PC-3 (cell line): Measurements from ENCODE around the gene AGPS. TPM values are rescaled to one million over a fixed set of nuclear protein-coding genes. Genes with fewer than 3 reads are reported as not detected.

Source experiments
- ATAC-seq: fragments of 200-7000 bp; cut with Tn5 transposase; 2 replicates; pipeline ENCODE4 v1.9.1; 2020; ENCODE audit warnings: mild to moderate bottlenecking, moderate library complexity
- BruUV-seq: library from RNA; stranded (reverse); fragments of 400-500 nt; replicated peaks from 2 replicates; lab custom pipeline; 2021; lab: Mats Ljungman, UMichigan
- CTCF ChIA-PET: fragments of 300-600 bp; sonication (Branson Sonifier 250); formaldehyde crosslinking; loops from one replicate; lab custom pipeline; 2022; ENCODE audit warnings: antibody characterized with exemption; lab: Charles Lee
- POLR2A ChIA-PET: fragments of 300-600 bp; sonication (Branson Sonifier 250); formaldehyde crosslinking; loops from one replicate; lab custom pipeline; 2022; ENCODE audit warnings: antibody characterized with exemption; ENCODE audit not compliant: unreplicated experiment; lab: Charles Lee
- DNase-seq: peaks from one replicate; pipeline ENCODE4 v3.0.0-alpha.2; 2015
- H2AFZ ChIP-seq: fragments of 300-600 bp; sonication (generic); 2 replicates; pipeline ENCODE4 v1.6.0; 2016; ENCODE audit warnings: antibody characterized with exemption, low read length
- H3F3A ChIP-seq: fragments of 300-600 bp; sonication (generic); one replicate; pipeline ENCODE4 v1.6.0; 2017; ENCODE audit warnings: antibody characterized with exemption, low read length, control low read depth, mild to moderate bottlenecking; ENCODE audit not compliant: unreplicated experiment
- H3K27ac ChIP-seq: fragments of 300-600 bp; sonication (generic); 2 replicates; pipeline ENCODE4 v1.5.1; 2016; ENCODE audit warnings: mild to moderate bottlenecking, low read length
- H3K27me3 ChIP-seq: fragments of 300-600 bp; sonication (generic); 2 replicates; pipeline ENCODE4 v1.6.1; 2016; ENCODE audit warnings: low read length, mixed read lengths
- H3K36me3 ChIP-seq: fragments of 300-600 bp; sonication (generic); 2 replicates; pipeline ENCODE4 v1.6.1; 2016; ENCODE audit warnings: low read depth, mixed run types, low read length, mixed read lengths
- H3K4me1 ChIP-seq: fragments of 300-600 bp; sonication (generic); 2 replicates; pipeline ENCODE4 v1.5.1; 2016; ENCODE audit warnings: low read length; ENCODE audit not compliant: insufficient read depth
- H3K4me2 ChIP-seq: fragments of 300-600 bp; sonication (generic); 2 replicates; pipeline ENCODE4 v1.6.0; 2016; ENCODE audit warnings: low read length
- H3K4me3 ChIP-seq: fragments of 300-600 bp; sonication (generic); 2 replicates; pipeline ENCODE4 v1.5.1; 2016; ENCODE audit warnings: mild to moderate bottlenecking, low read length, mixed read lengths
- H3K79me2 ChIP-seq: fragments of 300-600 bp; sonication (generic); 2 replicates; pipeline ENCODE4 v1.6.1; 2017; ENCODE audit warnings: low read length, mixed read lengths
- H3K9ac ChIP-seq: fragments of 300-600 bp; sonication (generic); 2 replicates; pipeline ENCODE4 v1.6.0; 2016; ENCODE audit warnings: mild to moderate bottlenecking, low read length
- H3K9me2 ChIP-seq: fragments of 300-600 bp; sonication (generic); replicated peaks from 2 replicates; pipeline ENCODE4 v1.6.1; 2016; ENCODE audit warnings: mixed run types, low read length, mixed read lengths
- H3K9me3 ChIP-seq: fragments of 300-600 bp; sonication (generic); 2 replicates; pipeline ENCODE4 v1.6.1; 2016; ENCODE audit warnings: low read length, mixed read lengths
- H4K20me1 ChIP-seq: fragments of 300-600 bp; sonication (generic); 2 replicates; pipeline ENCODE4 v1.6.1; 2016; ENCODE audit warnings: low read length, mixed read lengths
- CTCF ChIP-seq: fragments of 300-600 bp; sonication (generic); conservative IDR thresholded peaks from 2 replicates; pipeline ENCODE4 v1.5.1; 2017; ENCODE audit warnings: antibody characterized with exemption, low read depth, mild to moderate bottlenecking, low read length
- EZH2 ChIP-seq: fragments of 300-600 bp; sonication (generic); IDR thresholded peaks from one replicate; pipeline ENCODE4 v1.6.1; 2017; ENCODE audit warnings: antibody characterized with exemption, mild to moderate bottlenecking, low read length; ENCODE audit not compliant: unreplicated experiment
- EZH2phosphoT487 ChIP-seq: fragments of 300-600 bp; sonication (generic); IDR thresholded peaks from 2 replicates; pipeline ENCODE4 v1.6.1; 2018; ENCODE audit warnings: mild to moderate bottlenecking, antibody characterized with exemption, low read length, borderline replicate concordance
- intact Hi-C: fragments of 100-400 bp; cut with micrococcal nuclease; formaldehyde crosslinking; loops from 2 replicates; pipeline ENCODE4 v1.9.0; 2023
- total RNA-seq: library from RNA; depleted of rRNA; stranded (reverse); fragments of >200 nt; gene quantifications from 2 replicates; pipeline ENCODE4 v1.2.3, GENCODE V29; 2014

Gene AGPS
- total RNA-seq, 1 experiment from 2014 or later, result 147 TPM

DNA sequence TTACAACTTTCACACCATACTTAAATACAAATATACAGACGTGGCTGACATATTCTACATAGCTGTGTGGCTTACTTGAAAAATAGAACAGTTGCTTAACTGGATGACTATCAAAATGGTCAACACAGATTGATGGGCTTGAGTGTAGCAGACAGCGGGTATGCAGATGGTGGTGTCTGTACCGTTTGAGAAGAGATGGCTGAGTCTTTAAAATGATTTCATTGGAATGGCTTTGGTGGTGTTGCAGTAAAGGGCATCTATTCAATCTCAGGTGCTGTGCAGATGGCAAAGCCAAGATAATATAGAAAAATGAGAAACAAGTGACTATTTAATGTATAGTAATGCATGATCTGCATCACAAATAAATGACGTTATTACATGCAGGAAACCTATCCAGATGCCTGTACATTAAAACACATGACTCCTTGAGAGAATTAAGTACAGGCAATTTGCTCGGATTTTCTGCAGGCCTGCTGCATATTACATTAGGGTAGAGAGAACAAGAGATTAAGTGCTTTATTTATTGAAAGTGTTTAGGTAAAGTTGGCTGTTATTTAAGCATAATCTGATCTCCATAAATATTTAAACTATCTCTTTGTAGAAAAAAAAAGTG is 68.5 kb downstream of the AGPS start:
- no peaks in the 10 kb centered on the region for H3K4me1 ChIP-seq
- DNase-seq, result no peak
- no peak overlapping the region for H2AFZ ChIP-seq
- no TSS peak for BruUV-seq
- H3K9me2 ChIP-seq, result no peaks in the 10 kb centered on the region
- no peak overlapping the region for H3K27ac ChIP-seq
- H4K20me1 ChIP-seq, result no peaks in the 10 kb centered on the region
- ChIA-PET POLR2A (no interaction called here), CTCF (no interaction called here)
- H3K4me2 ChIP-seq, result no peak overlapping the region
- H3F3A ChIP-seq, result no peaks in the 10 kb centered on the region
- TF ChIP-seq CTCF, result no peak
- no peak for TF ChIP-seq EZH2phosphoT487
- no peak for TF ChIP-seq EZH2
- H3K36me3 ChIP-seq, result no peaks in the 10 kb centered on the region
- no peak overlapping the region for H3K9ac ChIP-seq
- ATAC-seq, result no peak
- intact Hi-C loops, result no loop called here
- H3K27me3 ChIP-seq, result no peaks in the 10 kb centered on the region
- no peaks in the 10 kb centered on the region for H3K79me2 ChIP-seq
- H3K9me3 ChIP-seq, result no peaks in the 10 kb centered on the region
- H3K4me3 ChIP-seq, result no peak overlapping the region

GRCh38 chr2:177464549-177464948 is 72.0 kb downstream of the AGPS start:
- Histone ChIP-seq H3K27ac (no peak overlapping the region), H3K27me3 (no peaks in the 10 kb centered on the region), H3K9me2 (no peaks in the 10 kb centered on the region), H3K4me3 (no peak overlapping the region), H3K9ac (no peak overlapping the region), H3K79me2 (no peaks in the 10 kb centered on the region), H3K4me2 (no peak overlapping the region), H3K4me1 (peaks cover 13% of the 10 kb centered on the region; the same call in 1 of the 2 replicates), H3K36me3 (0 out of 2 replicates have a peak, but pooled peaks cover 4% of the 10 kb centered on the region), H3F3A (no peaks in the 10 kb centered on the region), H2AFZ (no peak overlapping the region), H3K9me3 (no peaks in the 10 kb centered on the region), H4K20me1 (no peaks in the 10 kb centered on the region)
- CTCF ChIA-PET, result interaction anchor here (0.6 kb wide), 1 partner anchor 71 kb away, joined by 9 read pairs; no protein-coding TSS in a partner anchor
- POLR2A ChIA-PET, result no interaction called here
- DNase-seq (no peak), ATAC-seq (no peak)
- no TSS peak for BruUV-seq
- no peak for TF ChIP-seq CTCF
- TF ChIP-seq EZH2, result no peak
- no peak for TF ChIP-seq EZH2phosphoT487
- intact Hi-C loops, result no loop called here

- H3K4me1 ChIP-seq, result peaks cover 13% of the 10 kb centered on the region; the same call in 1 of the 2 replicates
Observed at GRCh38 chr2:177465400-177466138, 73.0 kb downstream of the AGPS start.

More at GRCh38 chr2:177465400-177466138, 73.0 kb downstream of the AGPS start:
- no peak for TF ChIP-seq EZH2
- TF ChIP-seq CTCF, result no peak
- no peak for TF ChIP-seq EZH2phosphoT487
- ChIA-PET POLR2A (no interaction called here), CTCF (no interaction called here)
- no peaks in the 10 kb centered on the region for H3K9me3 ChIP-seq
- no peaks in the 10 kb centered on the region for H3F3A ChIP-seq
- no peaks in the 10 kb centered on the region for H3K79me2 ChIP-seq
- no peak overlapping the region for H2AFZ ChIP-seq
- no peak overlapping the region for H3K4me3 ChIP-seq
- 0 out of 2 replicates have a peak, but pooled peaks cover 7% of the 10 kb centered on the region for H3K36me3 ChIP-seq
- H3K4me2 ChIP-seq, result no peak overlapping the region
- ATAC-seq, result no peak
- no peak overlapping the region for H3K27ac ChIP-seq
- no peaks in the 10 kb centered on the region for H3K27me3 ChIP-seq
- H3K9me2 ChIP-seq, result no peaks in the 10 kb centered on the region
- no peaks in the 10 kb centered on the region for H4K20me1 ChIP-seq
- no peak overlapping the region for H3K9ac ChIP-seq
- intact Hi-C loops, result no loop called here
- no TSS peak for BruUV-seq
- no peak for DNase-seq
